ENCODE results near the gene FHIT.

DNA sequence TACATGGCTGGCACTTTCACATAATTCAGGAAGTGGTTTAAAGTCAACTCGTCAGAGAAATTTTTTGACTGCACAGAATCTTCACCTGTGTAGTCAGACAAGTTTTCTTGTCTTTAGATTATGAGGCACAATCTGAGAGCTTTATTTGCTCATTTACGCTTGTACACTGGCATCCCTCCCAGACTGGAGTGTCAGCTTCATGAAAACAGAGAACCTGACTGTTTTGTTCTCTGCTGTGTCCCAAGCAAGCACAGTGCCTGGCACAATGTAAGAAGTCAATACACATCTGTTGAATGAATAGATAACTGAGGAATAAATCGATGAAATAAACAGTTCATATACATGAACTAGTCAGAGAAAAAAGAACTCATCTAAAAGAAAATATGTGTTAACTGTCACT is 1355.3 kb downstream of the FHIT start:
- TF ChIP-seq, protein P1, sequence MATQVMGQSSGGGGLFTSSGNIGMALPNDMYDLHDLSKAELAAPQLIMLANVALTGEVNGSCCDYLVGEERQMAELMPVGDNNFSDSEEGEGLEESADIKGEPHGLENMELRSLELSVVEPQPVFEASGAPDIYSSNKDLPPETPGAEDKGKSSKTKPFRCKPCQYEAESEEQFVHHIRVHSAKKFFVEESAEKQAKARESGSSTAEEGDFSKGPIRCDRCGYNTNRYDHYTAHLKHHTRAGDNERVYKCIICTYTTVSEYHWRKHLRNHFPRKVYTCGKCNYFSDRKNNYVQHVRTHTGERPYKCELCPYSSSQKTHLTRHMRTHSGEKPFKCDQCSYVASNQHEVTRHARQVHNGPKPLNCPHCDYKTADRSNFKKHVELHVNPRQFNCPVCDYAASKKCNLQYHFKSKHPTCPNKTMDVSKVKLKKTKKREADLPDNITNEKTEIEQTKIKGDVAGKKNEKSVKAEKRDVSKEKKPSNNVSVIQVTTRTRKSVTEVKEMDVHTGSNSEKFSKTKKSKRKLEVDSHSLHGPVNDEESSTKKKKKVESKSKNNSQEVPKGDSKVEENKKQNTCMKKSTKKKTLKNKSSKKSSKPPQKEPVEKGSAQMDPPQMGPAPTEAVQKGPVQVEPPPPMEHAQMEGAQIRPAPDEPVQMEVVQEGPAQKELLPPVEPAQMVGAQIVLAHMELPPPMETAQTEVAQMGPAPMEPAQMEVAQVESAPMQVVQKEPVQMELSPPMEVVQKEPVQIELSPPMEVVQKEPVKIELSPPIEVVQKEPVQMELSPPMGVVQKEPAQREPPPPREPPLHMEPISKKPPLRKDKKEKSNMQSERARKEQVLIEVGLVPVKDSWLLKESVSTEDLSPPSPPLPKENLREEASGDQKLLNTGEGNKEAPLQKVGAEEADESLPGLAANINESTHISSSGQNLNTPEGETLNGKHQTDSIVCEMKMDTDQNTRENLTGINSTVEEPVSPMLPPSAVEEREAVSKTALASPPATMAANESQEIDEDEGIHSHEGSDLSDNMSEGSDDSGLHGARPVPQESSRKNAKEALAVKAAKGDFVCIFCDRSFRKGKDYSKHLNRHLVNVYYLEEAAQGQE (IDR thresholded peaks at IDR 0.05; ENCODE audit: insufficient read depth in 1 of 2, low read depth in 2 of 2, low read length in 2 of 2), result no peak
- no peak for TF ChIP-seq SIN3A (IDR thresholded peaks at IDR 0.05; ENCODE audit: borderline replicate concordance, insufficient read depth, low read length)
